Measurements from ENCODE around the gene TRAIP. TPM values are rescaled to one million over a fixed set of nuclear protein-coding genes. Genes with fewer than 3 reads are reported as not detected.

The TRAIP gene
- total and polyA plus RNA-seq, 4 donors, result 0.63 to 3.1 (median 1.8) TPM

- no peak overlapping the region for H3K27ac ChIP-seq (ENCODE audit: low read depth in 1 of 2, low read length in 2 of 2)
- intact Hi-C loops (cut with DNase I), result loop anchor here in 1 of 2 donors (1.0 to 5.0 kb wide), 2 partner anchors 44 to 178 kb away; partner anchors contain the start of genes GMPPB and TRAIP
- ATAC-seq (ENCODE audit: low FRiP score) (no peak), DNase-seq (no peak)
- no peaks in the 10 kb centered on the region for H3K27me3 ChIP-seq (ENCODE audit: control insufficient read depth in 1 of 2, insufficient read depth in 2 of 2, low read length in 1 of 2)
- H3K4me1 ChIP-seq (ENCODE audit: control insufficient read depth in 1 of 2, insufficient read depth in 2 of 2, low read length in 2 of 2), result peaks cover 0 to 3% of the 10 kb centered on the region in 2 donors
- H3K4me3 ChIP-seq (ENCODE audit: low read length in 2 of 2), result no peak overlapping the region
- H3K9me3 ChIP-seq (ENCODE audit: control insufficient read depth, low read length), result no peaks in the 10 kb centered on the region
- WGBS, 2 donors, result 94% methylated on average over 5 of the region's 5 CpGs
- no peaks in the 10 kb centered on the region for H3K36me3 ChIP-seq (ENCODE audit: control insufficient read depth in 1 of 2, insufficient read depth in 2 of 2, low read length in 1 of 2)
These were observed 43.5 kb upstream of the TRAIP start for GRCh38 chr3:49899815-49900214.

DNA sequence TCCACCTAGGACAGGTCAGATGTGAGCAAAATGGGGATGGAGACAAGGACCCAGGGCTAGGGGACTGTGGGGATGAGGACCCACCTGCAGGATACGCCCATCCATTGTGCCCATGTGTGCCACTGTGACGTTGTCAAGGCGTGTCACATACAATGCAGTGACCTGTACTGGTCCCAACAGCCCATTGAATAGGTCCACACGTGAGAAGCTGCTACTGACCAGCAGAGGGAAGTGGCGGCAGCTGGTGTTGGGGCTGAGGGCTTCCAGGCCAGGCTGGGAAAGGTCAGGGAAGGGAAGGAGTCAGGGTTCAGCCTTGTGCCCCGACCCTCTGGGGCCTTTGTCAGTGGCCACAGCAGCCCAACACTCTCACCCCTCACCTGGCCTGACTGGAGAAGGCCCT is 42.6 kb upstream of the TRAIP start:
- intact Hi-C loops (cut with DNase I), result no loop called here
- ATAC-seq (ENCODE audit: low FRiP score), result no peak

DNA sequence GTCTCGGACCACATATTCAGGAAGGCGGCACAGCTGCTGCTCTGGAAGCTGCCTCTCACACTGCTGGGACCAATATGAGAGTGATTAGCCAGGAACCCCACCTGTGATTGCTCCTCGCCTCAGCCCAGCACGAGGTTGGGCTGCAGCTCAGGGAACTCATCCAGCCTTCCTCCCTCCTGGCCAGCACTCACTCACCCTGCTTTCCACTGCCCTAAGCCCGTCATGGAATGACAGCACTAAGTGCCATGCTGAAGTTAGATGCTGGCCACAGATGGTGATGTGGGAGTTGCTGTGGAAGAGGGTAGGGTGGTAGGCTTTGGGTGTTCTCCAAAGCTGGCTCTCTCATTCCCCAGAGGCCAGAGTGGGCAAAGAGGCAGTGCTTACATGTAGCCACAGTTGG is 40.0 kb upstream of the TRAIP start:
- intact Hi-C loops (cut with DNase I), result no loop called here
- H3K9me3 ChIP-seq (ENCODE audit: control insufficient read depth, low read length), result no peaks in the 10 kb centered on the region
- H3K27me3 ChIP-seq (ENCODE audit: control insufficient read depth in 1 of 2, insufficient read depth in 2 of 2, low read length in 1 of 2), result no peaks in the 10 kb centered on the region
- 58 to 66% methylated on average over 5 of the region's 5 CpGs for WGBS, 2 donors
- peaks cover 0 to 3% of the 10 kb centered on the region in 2 donors for H3K4me1 ChIP-seq (ENCODE audit: control insufficient read depth in 1 of 2, insufficient read depth in 2 of 2, low read length in 2 of 2)
- no peaks in the 10 kb centered on the region for H3K36me3 ChIP-seq (ENCODE audit: control insufficient read depth in 1 of 2, insufficient read depth in 2 of 2, low read length in 1 of 2)
- H3K27ac ChIP-seq (ENCODE audit: low read depth in 1 of 2, low read length in 2 of 2), result no peak overlapping the region
- no peak for DNase-seq
- no peak for ATAC-seq (ENCODE audit: low FRiP score)
- no peak overlapping the region for H3K4me3 ChIP-seq (ENCODE audit: low read length in 2 of 2)

More for the DNA sequence above, 42.6 kb upstream of the TRAIP start:
- peaks cover 0 to 3% of the 10 kb centered on the region in 2 donors for H3K4me1 ChIP-seq (ENCODE audit: control insufficient read depth in 1 of 2, insufficient read depth in 2 of 2, low read length in 2 of 2)
- no peak overlapping the region for H3K4me3 ChIP-seq (ENCODE audit: low read length in 2 of 2)
- no peaks in the 10 kb centered on the region for H3K36me3 ChIP-seq (ENCODE audit: control insufficient read depth in 1 of 2, insufficient read depth in 2 of 2, low read length in 1 of 2)
- no peaks in the 10 kb centered on the region for H3K27me3 ChIP-seq (ENCODE audit: control insufficient read depth in 1 of 2, insufficient read depth in 2 of 2, low read length in 1 of 2)
- no peak overlapping the region for H3K27ac ChIP-seq (ENCODE audit: low read depth in 1 of 2, low read length in 2 of 2)
- DNase-seq, result no peak
- no peaks in the 10 kb centered on the region for H3K9me3 ChIP-seq (ENCODE audit: control insufficient read depth, low read length)
- WGBS, 2 donors, result 89% methylated on average over 6 of the region's 6 CpGs

DNA sequence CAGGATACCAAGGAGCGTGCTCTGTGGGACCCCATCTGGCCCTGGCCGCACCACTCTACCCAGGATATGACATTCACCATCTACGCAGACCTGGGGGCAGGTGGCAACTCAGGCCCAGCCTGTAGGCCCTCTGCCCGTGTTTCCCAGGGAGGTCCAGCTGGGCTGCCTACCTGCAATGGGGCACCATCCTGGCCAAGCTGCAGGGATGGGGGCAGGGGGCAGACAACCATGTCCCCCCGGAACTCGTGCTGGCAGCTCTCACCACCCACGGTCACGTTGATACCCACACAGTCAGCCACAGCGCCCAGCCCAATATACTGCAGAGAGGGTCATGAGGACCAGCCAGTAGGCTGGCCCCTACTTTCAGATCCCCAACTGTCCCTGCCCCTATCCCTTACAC is 39.4 kb upstream of the TRAIP start:
- 94 to 97% methylated on average over 9 of the region's 9 CpGs for WGBS, 2 donors
- DNase-seq, result peak in 1 of 2 donors; percentile 64
- intact Hi-C loops (cut with DNase I), result no loop called here

GRCh38 chr3:49889296-49889695 is 32.9 kb upstream of the TRAIP start:
- H3K27ac ChIP-seq (ENCODE audit: low read depth in 1 of 2, low read length in 2 of 2), result no peak overlapping the region
- intact Hi-C loops (cut with DNase I), result no loop called here
- 77 to 83% methylated on average over 10 of the region's 10 CpGs for WGBS, 2 donors
- no peak overlapping the region for H3K4me3 ChIP-seq (ENCODE audit: low read length in 2 of 2)
- DNase-seq (no peak), ATAC-seq (ENCODE audit: low FRiP score) (no peak)
- no peaks in the 10 kb centered on the region for H3K36me3 ChIP-seq (ENCODE audit: control insufficient read depth in 1 of 2, insufficient read depth in 2 of 2, low read length in 1 of 2)
- H3K9me3 ChIP-seq (ENCODE audit: control insufficient read depth, low read length), result no peaks in the 10 kb centered on the region
- no peaks in the 10 kb centered on the region for H3K4me1 ChIP-seq (ENCODE audit: control insufficient read depth in 1 of 2, insufficient read depth in 2 of 2, low read length in 2 of 2)
- H3K27me3 ChIP-seq (ENCODE audit: control insufficient read depth in 1 of 2, insufficient read depth in 2 of 2, low read length in 1 of 2), result no peaks in the 10 kb centered on the region

More for the DNA sequence above, 39.4 kb upstream of the TRAIP start:
- Histone ChIP-seq H3K27me3 (ENCODE audit: control insufficient read depth in 1 of 2, insufficient read depth in 2 of 2, low read length in 1 of 2) (no peaks in the 10 kb centered on the region), H3K4me1 (ENCODE audit: control insufficient read depth in 1 of 2, insufficient read depth in 2 of 2, low read length in 2 of 2) (no peaks in the 10 kb centered on the region), H3K27ac (ENCODE audit: low read depth in 1 of 2, low read length in 2 of 2) (no peak overlapping the region), H3K4me3 (ENCODE audit: low read length in 2 of 2) (no peak overlapping the region), H3K9me3 (ENCODE audit: control insufficient read depth, low read length) (no peaks in the 10 kb centered on the region), H3K36me3 (ENCODE audit: control insufficient read depth in 1 of 2, insufficient read depth in 2 of 2, low read length in 1 of 2) (no peaks in the 10 kb centered on the region)
- no peak for ATAC-seq (ENCODE audit: low FRiP score)

DNA sequence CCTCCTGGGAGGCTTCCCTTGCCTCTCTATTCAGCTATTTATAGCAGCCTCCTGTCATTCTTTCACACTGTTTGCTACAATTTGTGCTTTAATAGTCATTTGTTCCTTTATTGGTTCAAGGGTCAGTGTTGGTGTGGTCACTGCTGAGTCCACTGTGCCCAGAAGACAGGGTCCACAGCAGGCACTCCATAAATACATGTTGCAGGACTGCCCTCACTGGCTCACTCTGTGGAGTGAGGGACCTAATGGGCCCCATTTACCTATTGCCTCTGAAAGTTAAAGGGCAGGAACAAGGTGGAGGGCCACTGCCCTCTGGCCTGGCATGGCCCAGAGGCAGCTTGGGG is 30.5 kb upstream of the TRAIP start:
- DNase-seq (no peak), ATAC-seq (ENCODE audit: low FRiP score) (no peak)
- H3K9me3 ChIP-seq (ENCODE audit: control insufficient read depth, low read length), result no peaks in the 10 kb centered on the region
- H3K27ac ChIP-seq (ENCODE audit: low read depth in 1 of 2, low read length in 2 of 2), result no peak overlapping the region
- no peaks in the 10 kb centered on the region for H3K4me1 ChIP-seq (ENCODE audit: control insufficient read depth in 1 of 2, insufficient read depth in 2 of 2, low read length in 2 of 2)
- intact Hi-C loops (cut with DNase I), result no loop called here
- H3K4me3 ChIP-seq (ENCODE audit: low read length in 2 of 2), result no peak overlapping the region
- no peaks in the 10 kb centered on the region for H3K36me3 ChIP-seq (ENCODE audit: control insufficient read depth in 1 of 2, insufficient read depth in 2 of 2, low read length in 1 of 2)
- no peaks in the 10 kb centered on the region for H3K27me3 ChIP-seq (ENCODE audit: control insufficient read depth in 1 of 2, insufficient read depth in 2 of 2, low read length in 1 of 2)

- intact Hi-C loops (cut with DNase I), result no loop called here
- Histone ChIP-seq H3K27me3 (ENCODE audit: control insufficient read depth in 1 of 2, insufficient read depth in 2 of 2, low read length in 1 of 2) (no peaks in the 10 kb centered on the region), H3K9me3 (ENCODE audit: control insufficient read depth, low read length) (no peaks in the 10 kb centered on the region), H3K27ac (ENCODE audit: low read depth in 1 of 2, low read length in 2 of 2) (no peak overlapping the region), H3K4me1 (ENCODE audit: control insufficient read depth in 1 of 2, insufficient read depth in 2 of 2, low read length in 2 of 2) (no peaks in the 10 kb centered on the region), H3K36me3 (ENCODE audit: control insufficient read depth in 1 of 2, insufficient read depth in 2 of 2, low read length in 1 of 2) (no peaks in the 10 kb centered on the region), H3K4me3 (ENCODE audit: low read length in 2 of 2) (no peak overlapping the region)
- ATAC-seq (ENCODE audit: low FRiP score) (no peak), DNase-seq (no peak)
- WGBS, 2 donors, result 94 to 97% methylated on average over 4 of the region's 4 CpGs
These were observed 27.6 kb upstream of the TRAIP start for GRCh38 chr3:49883998-49884397.

DNA sequence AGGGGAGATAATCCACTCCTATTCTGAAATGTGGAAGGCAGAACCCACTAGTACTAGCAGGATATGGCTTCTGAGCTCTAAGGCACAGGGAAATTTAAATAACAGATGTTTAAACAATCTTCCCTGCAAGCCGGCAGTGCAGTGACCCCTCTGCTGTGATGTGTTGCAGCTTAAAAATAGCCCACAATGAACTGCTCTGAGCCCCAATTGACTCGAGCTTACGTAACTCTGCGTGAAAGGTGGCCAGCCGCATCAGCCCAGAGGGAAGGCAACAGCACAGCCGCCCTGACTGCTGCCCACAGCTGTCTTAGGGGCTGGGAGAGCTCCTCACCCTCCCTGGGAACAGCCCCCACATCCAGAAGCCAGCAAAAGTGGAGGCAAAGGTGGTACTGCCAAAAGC is 25.8 kb upstream of the TRAIP start:
- intact Hi-C loops (cut with DNase I), result no loop called here
- DNase-seq, result no peak
- H3K36me3 ChIP-seq (ENCODE audit: control insufficient read depth in 1 of 2, insufficient read depth in 2 of 2, low read length in 1 of 2), result no peaks in the 10 kb centered on the region
- H3K4me3 ChIP-seq (ENCODE audit: low read length in 2 of 2), result no peak overlapping the region
- no peak overlapping the region for H3K27ac ChIP-seq (ENCODE audit: low read depth in 1 of 2, low read length in 2 of 2)
- no peaks in the 10 kb centered on the region for H3K4me1 ChIP-seq (ENCODE audit: control insufficient read depth in 1 of 2, insufficient read depth in 2 of 2, low read length in 2 of 2)
- 15 to 20% methylated on average over 6 of the region's 6 CpGs for WGBS, 2 donors
- no peaks in the 10 kb centered on the region for H3K9me3 ChIP-seq (ENCODE audit: control insufficient read depth, low read length)
- ATAC-seq (ENCODE audit: low FRiP score), result no peak
- no peaks in the 10 kb centered on the region for H3K27me3 ChIP-seq (ENCODE audit: control insufficient read depth in 1 of 2, insufficient read depth in 2 of 2, low read length in 1 of 2)

- intact Hi-C loops (cut with DNase I), result no loop called here
- H3K27me3 ChIP-seq (ENCODE audit: control insufficient read depth in 1 of 2, insufficient read depth in 2 of 2, low read length in 1 of 2), result no peaks in the 10 kb centered on the region
- ATAC-seq (ENCODE audit: low FRiP score), result no peak
These were observed 24.4 kb upstream of the TRAIP start for GRCh38 chr3:49880581-49881315.

More at GRCh38 chr3:49880581-49881315, 24.4 kb upstream of the TRAIP start:
- DNase-seq, result no peak
- no peak overlapping the region for H3K4me3 ChIP-seq (ENCODE audit: low read length in 2 of 2)
- no peaks in the 10 kb centered on the region for H3K4me1 ChIP-seq (ENCODE audit: control insufficient read depth in 1 of 2, insufficient read depth in 2 of 2, low read length in 2 of 2)
- H3K36me3 ChIP-seq (ENCODE audit: control insufficient read depth in 1 of 2, insufficient read depth in 2 of 2, low read length in 1 of 2), result no peaks in the 10 kb centered on the region
- no peak overlapping the region for H3K27ac ChIP-seq (ENCODE audit: low read depth in 1 of 2, low read length in 2 of 2)
- 30 to 32% methylated on average over 6 of the region's 6 CpGs for WGBS, 2 donors
- H3K9me3 ChIP-seq (ENCODE audit: control insufficient read depth, low read length), result no peaks in the 10 kb centered on the region

All from aorta (tissue), 5 donors.